Fibroblast of villous mesenchyme (primary cell): ENCODE measurements around the gene PACS2. TPM values are rescaled to one million over a fixed set of nuclear protein-coding genes. Genes with fewer than 3 reads are reported as not detected.

Source experiments
- DNase-seq: peaks from one replicate; pipeline ENCODE4 v3.0.0-alpha.2; 2010; ENCODE audit warnings: low read depth
- H3K4me3 ChIP-seq: 2 replicates; pipeline ENCODE4 v1.5.1; 2011; ENCODE audit warnings: low read depth, mild to moderate bottlenecking, low read length
- CTCF ChIP-seq: IDR thresholded peaks from 2 replicates; pipeline ENCODE4 v1.5.1; 2012; ENCODE audit warnings: low read depth, mild to moderate bottlenecking, low read length; ENCODE audit not compliant: insufficient read depth
- total RNA-seq: library from RNA; depleted of rRNA; stranded (reverse); fragments of >200 nt; gene quantifications from 2 replicates; pipeline ENCODE4 v1.2.3, GENCODE V29; 2012

The PACS2 gene
- total RNA-seq, 1 donor = 35.0 TPM

- DNase-seq = no peak
- TF ChIP-seq CTCF = no peak
These were observed 97.6 kb downstream of the PACS2 start for GRCh38 chr14:105411985-105412770.

GRCh38 chr14:105412771-105413543 is 98.4 kb downstream of the PACS2 start:
- no peak for TF ChIP-seq CTCF
- H3K4me3 ChIP-seq = no peak overlapping the region
- no peak for DNase-seq

More at GRCh38 chr14:105411985-105412770, 97.6 kb downstream of the PACS2 start:
- H3K4me3 ChIP-seq = no peak overlapping the region

GRCh38 chr14:105413544-105413886 is 99.0 kb downstream of the PACS2 start:
- TF ChIP-seq CTCF = no peak
- H3K4me3 ChIP-seq = no peak overlapping the region
- no peak for DNase-seq

- peak; percentile 60 for DNase-seq
- TF ChIP-seq CTCF = peak; percentile 58
- H3K4me3 ChIP-seq = peak overlapping the region; percentile 45
These were observed 100.2 kb downstream of the PACS2 start for GRCh38 chr14:105414456-105415371.

- peak overlapping the region; percentile 45 for H3K4me3 ChIP-seq
- TF ChIP-seq CTCF = no peak
- DNase-seq = no peak
These were observed 101.2 kb downstream of the PACS2 start for GRCh38 chr14:105415481-105416428.
